ENCODE measurements around the gene TRIM40. TPM values are rescaled to one million over a fixed set of nuclear protein-coding genes. Genes with fewer than 3 reads are reported as not detected.
A peak's percentile ranks its signal among the peaks of the same experiment; 100 is the strongest.
"Not testable (repeated sequence)": the region's sequence is repeated elsewhere in the genome, so short reads cannot be mapped to it uniquely, and the experiment has no call there.

The TRIM40 gene
- total RNA-seq, 2 donors from 2014 or later: not detected

DNA sequence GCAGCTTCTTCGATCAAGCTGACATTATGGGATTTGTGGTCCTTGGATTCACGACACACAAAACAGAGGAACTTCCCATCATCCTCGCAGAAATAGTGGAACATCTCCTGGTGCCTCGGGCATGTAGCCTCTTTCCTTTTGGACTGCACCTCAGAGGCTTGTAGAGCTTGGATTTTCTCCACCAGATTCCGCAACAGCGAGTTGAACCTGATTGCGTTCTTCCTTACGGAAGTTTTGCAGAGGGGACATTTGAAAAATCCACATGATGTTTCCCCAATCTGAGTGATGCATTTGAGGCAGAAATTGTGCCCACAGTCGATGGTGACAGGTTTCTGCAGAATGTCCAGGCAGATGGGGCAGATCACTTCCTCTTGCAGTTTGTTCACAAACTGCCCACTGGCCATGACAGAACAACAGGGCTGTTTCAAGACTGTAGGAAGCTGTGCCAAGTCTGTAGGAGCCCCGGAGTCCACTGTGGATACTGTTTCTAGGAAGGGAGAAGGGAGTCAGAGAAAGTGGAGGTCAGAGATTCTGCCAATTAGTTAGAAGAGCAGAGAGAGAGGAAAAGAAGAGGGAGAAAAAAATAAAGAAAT, 23.4 kb upstream of the TRIM40 start:
- ATAC-seq (no peak), DNase-seq (no peak)
- intact Hi-C loops (cut with DNase I): loop anchor here in 1 of 2 donors (10.0 kb wide), 1 partner anchor 62 kb away; no protein-coding TSS in a partner anchor

DNA sequence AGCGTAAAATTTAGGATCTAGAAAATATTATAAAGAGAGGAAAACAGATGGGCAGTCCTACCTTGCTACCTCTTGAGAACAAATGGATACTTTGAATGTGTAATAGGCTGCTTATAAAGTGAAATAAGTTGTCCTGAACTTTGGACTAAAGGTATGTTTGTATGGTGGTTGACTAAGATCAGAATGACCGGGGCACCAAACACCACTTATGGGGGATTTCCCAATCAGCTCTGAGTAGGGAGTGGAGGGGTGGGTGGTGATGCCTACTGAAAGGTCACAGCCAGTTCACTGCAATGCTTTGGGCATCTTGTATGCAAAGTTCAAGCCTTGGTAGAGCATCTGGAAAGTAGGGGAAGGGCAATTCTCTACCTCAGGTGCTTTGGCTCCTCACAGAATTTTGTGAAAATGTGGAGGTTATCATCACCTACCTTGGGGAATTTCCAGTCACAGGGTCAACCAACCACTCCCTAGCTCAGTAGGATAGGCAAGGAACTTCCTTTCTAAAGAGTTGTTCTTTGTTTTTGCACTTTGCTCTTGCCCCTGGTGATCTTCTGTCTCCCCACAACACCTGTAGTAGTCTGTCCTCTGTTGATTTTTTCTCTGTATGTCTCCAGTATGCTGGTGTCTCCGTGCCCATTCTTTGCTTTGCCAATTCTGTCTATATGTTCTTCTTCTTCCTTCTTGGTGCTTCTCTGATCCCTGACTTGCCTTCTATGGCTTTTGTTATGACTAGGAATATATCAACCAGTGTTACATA, 22.8 kb upstream of the TRIM40 start, which contains the start of gene TRIM31:
TRIM31 (minus strand) TSS at position 88 of the 757 bp plus-strand sequence. CDS start 285 bp downstream, outside the sequence.
- ATAC-seq: no peak
- no peak for DNase-seq
- intact Hi-C loops (cut with DNase I): loop anchor here in 1 of 2 donors (10.0 kb wide), 1 partner anchor 62 kb away; no protein-coding TSS in a partner anchor

DNA sequence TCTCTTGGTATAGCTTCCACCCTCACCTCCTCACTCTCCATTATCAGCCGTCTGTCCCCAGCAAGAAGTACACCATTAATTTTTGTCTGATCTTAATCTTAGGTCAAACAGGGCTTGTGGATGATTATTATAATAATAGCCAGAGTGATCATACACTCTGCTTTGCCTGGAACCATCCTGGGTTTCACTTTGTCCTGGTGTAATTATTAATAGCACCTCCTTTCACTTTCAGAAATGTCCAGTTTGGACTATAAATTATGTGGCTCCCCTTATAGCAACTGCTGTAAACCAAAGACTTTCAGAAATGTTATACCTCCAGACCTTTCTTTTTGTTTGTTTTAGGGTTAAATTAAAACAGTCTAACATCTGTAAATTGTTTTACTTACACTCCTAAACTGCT, 22.1 kb upstream of the TRIM40 start:
- DNase-seq (no peak), ATAC-seq (no peak)
- intact Hi-C loops (cut with DNase I): loop anchor here in 1 of 2 donors (10.0 kb wide), 1 partner anchor 61 kb away; no protein-coding TSS in a partner anchor

DNA sequence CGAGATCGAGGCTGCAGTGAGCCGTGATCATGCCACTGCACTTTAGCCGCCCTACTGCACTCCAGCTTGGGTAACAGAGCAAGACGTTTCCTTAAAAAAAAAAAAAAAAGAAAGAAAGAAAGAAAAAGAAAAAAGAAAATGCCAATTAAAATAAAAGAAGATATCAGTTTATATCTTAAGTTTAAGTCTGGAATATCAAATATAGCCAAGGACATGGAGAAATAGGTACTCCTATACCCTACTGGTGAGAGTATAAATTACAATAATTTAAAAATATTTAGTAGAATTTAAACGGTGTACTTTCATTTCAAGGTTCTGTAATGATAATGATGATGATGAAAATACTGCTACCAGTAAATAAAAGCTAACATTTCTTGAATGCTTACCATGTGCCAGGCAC, 19.2 kb upstream of the TRIM40 start:
- intact Hi-C loops (cut with DNase I): loop anchor here in 1 of 2 donors (10.0 kb wide), 1 partner anchor 58 kb away; no protein-coding TSS in a partner anchor
- no peak for ATAC-seq
- no peak for DNase-seq

DNA sequence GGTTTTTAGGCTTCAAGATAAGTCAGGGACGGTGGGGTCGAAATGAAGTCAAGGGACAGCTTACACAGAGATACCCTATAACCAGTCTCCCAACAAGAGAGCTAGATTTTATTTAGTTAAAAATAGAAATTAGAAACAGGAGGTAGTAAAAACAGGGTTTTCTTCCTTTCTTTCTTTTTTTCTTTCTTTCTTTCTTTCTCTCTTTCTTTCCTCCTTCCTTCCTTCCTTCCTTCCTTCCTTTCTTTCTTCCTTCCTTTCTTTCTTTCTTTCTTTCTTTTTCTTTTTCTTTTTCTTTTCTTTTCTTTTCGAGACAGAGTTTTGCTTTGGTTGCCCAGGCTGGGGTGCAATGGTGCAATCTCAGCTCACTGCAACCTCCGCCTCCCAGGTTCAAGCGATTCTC, 17.2 kb upstream of the TRIM40 start:
- intact Hi-C loops (cut with DNase I): loop anchor here in 1 of 2 donors (10.0 kb wide), 1 partner anchor 56 kb away; no protein-coding TSS in a partner anchor
- ATAC-seq, DNase-seq: not testable (repeated sequence)

DNA sequence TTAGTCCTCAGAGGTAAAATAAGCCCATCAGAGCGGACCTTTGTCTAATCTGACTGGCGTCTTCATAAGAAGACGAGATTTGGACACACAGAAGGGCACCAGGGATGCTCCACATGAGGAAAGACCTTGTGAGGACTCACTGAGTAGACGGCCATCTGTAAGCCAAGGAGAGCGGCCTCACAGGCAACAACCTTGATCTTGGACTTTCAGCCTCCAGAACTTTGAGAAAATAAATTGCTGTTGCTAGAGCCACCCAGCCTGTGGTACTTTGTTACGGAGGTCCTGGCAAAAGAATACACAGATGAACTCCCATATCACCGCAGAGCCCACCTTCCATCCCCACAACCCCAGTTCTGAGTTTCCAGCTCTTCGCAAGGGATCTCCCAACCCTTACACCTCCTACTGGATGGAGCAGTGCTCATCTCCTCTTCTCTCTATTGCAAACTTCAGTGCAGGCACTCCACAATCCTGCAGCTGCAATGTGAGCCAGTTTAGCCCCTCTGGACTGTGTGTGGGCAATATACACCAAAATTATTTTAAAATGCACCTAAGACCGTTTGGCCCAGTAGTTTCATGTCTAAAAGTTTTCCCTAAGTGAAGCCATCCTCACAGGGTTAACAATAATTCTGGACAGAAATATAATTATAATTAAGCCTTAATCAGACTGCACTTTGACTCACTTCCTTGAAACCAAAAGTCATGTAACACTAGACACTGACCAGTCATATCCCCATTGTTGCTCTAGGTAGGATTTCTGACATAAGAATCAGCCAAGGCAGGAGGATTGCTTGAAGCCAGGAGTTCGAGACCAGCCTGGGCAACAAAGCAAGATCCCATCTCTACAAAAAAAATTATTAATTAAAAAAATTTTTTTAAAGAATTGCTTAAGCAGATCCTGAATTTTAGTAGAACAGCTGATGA, 14.2 kb upstream of the TRIM40 start:
- DNase-seq (no peak), ATAC-seq (no peak)
- intact Hi-C loops (cut with DNase I): no loop called here

DNA sequence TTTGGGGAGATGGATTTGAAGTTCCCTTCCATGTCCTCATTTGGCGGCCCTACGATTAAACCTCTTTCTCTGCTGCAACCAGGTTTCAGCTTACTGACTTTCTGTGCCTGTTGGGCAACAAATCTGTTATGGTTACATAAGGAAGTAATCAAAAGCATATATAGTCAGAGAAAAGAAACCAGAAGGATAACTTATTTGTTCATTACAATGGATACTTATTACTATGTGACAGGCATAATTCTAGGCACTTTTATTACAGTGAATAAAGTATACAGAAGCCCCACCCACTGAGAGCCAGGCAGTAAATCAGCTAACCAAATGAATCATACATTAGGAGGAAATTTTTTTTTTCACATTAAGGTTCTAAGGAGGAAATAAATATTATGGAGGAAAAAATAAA, 13.4 kb upstream of the TRIM40 start:
- intact Hi-C loops (cut with DNase I): no loop called here
- no peak for DNase-seq
- ATAC-seq: no peak

DNA sequence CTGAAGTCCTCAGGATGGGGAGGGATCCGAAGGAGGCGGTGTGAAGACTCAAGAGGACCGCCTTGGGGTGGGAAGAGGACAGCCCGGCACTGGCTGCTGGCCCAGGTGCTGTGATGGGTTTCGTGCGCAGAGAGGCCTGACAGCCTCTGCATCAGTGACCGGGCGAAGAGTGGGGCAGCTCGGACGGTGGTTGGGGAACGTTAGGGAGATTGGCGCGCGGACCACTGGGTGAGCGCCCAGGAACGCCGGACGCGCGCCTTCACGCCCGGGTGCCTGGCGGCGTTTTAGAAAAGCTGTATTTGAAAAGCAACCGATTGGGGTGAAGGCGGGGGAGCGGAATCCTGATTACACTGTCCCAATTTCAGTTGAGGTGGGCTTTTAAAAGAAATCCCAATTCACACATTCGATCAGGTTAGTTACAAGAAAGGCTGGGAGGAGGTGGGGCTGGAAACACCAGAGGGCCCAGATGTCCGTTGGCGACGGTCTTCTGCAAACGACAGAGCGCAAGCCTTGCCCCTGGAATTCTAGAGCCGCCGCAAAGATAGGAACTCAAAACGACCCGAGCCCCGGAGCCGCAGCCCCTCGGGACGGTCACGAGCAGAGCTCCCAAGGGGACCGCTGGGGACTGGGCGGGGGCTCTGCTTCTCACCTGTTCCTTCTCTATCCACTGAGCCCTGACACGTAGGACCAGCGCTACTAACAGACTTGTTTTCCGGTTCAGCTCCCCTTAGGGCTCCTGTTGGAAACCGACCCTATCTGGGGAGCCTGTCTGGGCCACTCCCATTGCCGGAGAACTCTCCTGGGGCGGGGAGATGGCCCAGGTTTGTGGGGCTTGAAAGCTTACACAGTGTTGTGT, 8.5 kb upstream of the TRIM40 start:
- intact Hi-C loops (cut with DNase I): no loop called here
- ATAC-seq (peak in 1 of 2 donors; percentile 37), DNase-seq (no peak)

DNA sequence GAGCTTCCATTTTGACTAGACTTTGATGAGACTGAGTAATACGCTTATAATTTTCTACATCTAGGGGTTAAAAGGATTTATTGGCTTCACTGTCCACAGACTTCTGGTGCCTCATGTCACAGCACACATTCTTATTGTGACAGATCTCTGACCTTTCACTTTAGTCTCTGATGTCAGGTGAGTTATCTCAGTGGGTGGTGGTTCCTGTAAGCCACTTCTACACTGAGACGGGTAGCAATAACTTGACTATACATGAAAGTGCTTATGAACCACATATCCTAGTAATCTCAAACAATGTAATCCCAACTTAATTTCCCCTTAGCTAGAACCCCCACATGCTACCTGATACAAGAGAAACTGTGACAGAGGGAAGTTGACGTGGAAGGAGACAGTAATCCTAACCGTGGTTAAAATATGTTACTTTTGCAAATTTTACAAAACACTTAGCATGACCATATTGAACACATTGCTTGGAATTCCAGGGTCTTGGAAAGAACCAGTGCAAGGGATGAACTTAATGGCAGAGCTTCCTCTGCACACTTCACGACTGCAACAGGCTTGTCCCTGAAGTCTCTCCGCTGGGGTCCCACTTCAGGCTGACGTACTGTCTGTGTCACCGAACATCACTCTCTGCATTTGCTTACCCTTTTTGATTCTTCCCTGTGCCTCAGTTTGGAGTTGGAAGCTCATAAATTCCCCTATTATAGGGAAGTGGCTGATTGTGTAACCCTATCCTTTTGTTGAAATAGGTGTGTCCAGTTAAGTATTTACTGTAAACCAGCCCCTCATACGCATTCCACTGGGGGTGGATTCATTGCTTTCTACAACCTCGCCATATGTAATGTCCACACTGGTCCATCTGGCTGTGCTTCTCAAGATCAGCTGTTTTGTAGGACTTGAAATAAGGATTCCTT, 6.4 kb upstream of the TRIM40 start:
- intact Hi-C loops (cut with DNase I): no loop called here
- DNase-seq (no peak), ATAC-seq (no peak)

DNA sequence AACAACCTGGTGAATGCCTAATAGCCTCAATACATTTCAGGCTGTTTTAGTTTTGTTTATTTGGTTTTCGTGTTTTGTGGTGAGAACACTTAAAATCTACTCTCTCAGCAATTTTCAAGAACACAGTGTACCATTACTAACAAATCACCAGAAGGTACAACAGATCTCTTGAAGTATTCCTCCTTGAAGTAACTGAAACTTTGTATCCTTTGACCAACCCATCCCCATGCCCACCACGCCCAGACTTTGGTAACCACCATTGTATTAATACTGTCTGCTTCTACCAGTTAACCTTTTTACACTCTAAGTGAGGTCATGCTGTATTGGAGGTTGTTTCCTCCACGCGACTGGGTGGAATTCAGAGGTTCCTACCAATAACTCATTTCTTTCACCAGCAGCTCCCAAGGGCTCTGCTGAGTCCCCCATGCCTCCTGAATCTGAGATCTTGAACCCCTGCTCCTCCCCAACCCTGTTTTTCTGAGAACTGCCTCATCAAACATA, 5.7 kb upstream of the TRIM40 start:
- DNase-seq (no peak), ATAC-seq (no peak)
- intact Hi-C loops (cut with DNase I): no loop called here

DNA sequence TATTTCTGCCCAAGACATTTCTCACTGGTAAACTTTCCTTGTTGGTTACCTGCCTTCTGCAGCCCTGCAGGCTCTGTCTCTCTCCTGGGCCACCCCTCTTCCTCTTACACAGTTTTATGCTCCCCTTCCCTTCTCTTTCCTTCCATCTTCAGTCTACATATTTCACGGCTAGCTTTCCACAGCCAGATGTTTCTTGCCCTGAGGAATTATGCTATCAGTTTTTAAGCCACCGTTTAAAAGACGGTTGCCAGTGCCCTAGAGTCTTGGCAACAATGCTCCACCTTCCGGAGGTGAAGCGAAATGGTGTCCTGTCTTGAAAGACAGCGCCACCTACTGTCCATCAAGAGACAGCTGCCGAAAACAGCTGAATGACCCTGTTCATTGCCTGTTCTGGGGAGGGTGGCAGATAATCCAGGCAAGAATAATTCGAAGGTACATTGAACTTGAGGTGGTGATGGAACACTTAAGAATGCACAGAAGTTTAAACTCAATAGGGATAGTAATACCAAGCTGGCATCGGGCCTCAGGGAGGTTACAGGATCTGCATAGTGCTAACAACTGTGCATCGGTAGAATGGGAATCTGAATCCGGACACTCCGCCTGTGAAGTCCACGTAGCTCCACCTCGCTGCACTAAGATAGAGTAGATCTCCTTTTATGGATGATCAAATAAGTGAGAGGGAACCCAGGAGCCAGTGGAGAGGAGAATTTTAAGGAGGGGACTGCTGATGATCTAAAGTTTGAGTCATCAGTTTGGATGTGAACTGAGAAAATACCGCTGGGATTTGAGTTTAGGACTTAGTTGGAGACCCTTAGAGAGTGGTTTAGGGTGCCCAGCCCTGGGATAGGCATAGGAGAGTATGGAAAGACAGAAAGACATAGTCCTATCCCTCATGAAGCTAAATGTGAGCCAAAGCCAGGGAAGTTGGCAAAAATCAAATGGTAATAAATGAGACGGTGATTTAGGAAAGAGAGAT, 4.8 kb upstream of the TRIM40 start:
- ATAC-seq (peak; percentile 80 to 89), DNase-seq (peak; percentile 60)
- intact Hi-C loops (cut with DNase I): loop anchor here in 1 of 2 donors (1.0 kb wide), 1 partner anchor 28 kb away; no protein-coding TSS in a partner anchor

DNA sequence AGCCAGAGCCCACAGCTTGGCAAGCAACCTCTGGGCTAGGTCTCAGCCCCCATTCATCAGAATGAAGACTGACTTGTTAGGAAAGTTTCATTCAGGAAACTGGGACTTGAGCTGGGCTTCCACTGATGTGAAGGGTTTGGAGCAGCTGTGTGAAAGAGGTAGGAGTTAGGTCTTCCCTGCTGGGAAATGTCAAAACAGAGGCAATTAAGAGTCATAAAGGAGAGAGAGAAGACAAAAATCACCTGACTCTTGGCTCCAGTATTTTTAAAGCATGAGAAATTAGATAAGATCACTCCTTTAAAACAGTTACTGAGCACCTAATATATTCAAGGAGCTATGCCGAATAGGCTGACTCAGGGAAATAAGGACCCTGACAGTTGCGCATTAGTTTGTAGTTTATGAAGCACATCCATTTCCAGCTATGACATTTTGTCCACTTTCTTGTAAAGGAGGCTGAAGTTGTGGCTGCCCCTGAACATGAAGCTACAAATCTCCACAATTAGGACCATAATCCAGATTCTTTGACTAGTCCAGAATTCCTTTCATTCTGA, 3.9 kb upstream of the TRIM40 start:
- intact Hi-C loops (cut with DNase I): loop anchor here in 1 of 2 donors (1.0 kb wide), 1 partner anchor 29 kb away; no protein-coding TSS in a partner anchor
- ATAC-seq: no peak

DNA sequence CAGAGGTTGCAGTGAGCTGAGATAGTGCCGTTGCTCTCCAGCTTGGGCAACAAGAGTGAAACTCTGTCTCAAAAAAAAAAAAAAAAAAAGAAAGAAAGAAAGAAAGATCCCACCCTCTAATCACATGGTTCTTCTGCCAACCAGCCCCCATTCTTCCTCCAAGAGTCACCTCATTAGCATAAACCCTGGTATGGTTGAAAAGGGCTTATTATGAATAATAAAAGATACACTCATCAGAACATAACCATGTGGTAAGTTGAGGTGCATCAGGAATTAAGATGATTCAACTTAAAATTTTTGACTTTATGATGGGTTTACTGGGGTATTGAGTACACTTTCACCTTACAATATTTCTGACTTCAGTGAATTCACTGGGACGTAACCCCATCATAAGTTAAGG, 793 bp upstream of the TRIM40 start:
- intact Hi-C loops (cut with DNase I): no loop called here
- ATAC-seq (no peak), DNase-seq (no peak)

More for the DNA sequence above, 3.9 kb upstream of the TRIM40 start:
- no peak for DNase-seq

DNA sequence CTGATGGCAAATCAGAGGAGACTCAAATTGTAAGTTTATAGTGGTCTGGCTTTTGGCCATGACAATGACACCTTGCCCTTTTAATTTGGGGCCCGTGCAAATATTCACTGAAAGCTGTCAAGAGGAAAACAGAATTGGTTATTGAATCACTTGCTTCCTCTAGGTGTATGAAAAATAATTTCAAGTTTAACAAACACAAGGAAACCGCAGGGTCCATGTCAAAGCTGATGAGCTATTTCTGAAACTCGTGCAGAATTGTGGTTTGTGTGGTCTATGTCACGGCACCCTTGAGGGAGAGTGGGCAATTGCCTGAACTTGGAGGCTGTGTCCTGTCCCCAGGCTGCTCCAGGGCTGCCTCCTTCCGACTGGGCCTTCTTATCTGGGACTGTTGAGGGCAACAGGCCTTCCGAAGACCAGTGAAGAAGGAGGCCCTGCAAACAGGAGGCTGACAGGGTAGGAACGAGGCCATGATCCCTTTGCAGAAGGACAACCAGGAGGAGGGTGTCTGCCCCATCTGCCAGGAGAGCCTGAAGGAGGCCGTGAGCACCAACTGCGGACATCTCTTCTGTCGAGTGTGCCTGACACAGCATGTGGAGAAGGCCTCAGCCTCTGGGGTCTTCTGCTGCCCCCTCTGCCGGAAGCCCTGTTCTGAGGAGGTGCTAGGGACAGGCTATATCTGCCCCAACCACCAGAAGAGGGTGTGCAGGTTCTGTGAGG, 788 bp downstream of the TRIM40 start:
- intact Hi-C loops (cut with DNase I): no loop called here
- DNase-seq (no peak), ATAC-seq (no peak)

DNA sequence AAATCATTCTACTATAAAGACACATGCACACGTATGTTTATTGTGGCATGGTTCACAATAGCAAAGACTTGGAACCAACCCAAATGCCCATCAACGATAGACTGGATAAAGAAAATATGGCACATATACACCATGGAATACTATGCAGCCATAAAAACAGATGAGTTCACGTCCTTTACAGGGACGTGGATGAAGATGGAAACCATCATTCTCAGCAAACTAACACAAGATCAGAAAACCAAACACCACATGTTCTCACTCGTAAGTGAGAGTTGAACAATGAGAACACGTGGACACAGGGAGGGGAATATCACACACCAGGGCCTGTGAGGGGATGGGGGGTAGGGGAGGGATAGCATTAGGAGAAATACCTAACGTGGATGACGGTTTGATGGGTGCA, 4.3 kb downstream of the TRIM40 start:
- ATAC-seq; DNase-seq; intact Hi-C loops (cut with DNase I): not testable (repeated sequence)

Measured in left cardiac atrium (tissue), 4 donors.